Measurements from ENCODE around the gene MRC2. TPM values are rescaled to one million over a fixed set of nuclear protein-coding genes. Genes with fewer than 3 reads are reported as not detected.
"Not testable (repeated sequence)": the region's sequence is repeated elsewhere in the genome, so short reads cannot be mapped to it uniquely, and the experiment has no call there.

MRC2 gene
- total RNA-seq, 4 donors from 2014 or later: 18.8 to 53.0 (median 20.6) TPM

DNA sequence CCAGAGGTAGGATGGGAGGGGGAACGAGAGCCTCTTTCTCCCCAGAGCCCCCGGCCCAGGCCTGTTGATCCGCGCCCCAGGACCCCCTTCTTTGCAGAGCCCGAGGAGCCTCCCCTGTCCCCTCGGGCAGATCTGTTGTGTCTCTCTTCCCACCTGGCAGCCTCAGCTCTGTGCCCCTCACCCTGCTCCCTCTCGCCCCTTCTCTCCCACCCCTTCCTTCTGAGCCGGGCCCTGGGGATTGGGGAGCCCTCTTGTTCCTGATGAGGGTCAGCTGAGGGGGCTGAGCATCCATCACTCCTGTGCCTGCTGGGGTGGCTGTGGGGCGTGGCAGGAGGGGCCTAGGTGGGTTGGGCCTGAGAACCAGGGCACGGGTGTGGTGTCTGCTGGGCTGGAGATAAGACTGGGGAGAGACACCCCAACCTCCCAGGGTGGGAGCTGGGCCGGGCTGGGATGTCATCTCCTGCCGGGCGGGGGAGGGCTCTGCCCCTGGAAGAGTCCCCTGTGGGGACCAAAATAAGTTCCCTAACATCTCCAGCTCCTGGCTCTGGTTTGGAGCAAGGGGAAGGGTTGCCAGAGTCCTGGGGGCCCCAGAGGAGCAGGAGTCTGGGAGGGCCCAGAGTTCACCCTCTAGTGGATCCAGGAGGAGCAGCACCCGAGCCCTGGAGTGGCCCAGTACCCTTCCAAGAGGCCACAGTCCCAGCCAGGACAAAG, 65.4 kb downstream of the MRC2 start:
- no peak for TF ChIP-seq POLR2A (IDR thresholded peaks at IDR 0.05)
- TF ChIP-seq, protein P1, sequence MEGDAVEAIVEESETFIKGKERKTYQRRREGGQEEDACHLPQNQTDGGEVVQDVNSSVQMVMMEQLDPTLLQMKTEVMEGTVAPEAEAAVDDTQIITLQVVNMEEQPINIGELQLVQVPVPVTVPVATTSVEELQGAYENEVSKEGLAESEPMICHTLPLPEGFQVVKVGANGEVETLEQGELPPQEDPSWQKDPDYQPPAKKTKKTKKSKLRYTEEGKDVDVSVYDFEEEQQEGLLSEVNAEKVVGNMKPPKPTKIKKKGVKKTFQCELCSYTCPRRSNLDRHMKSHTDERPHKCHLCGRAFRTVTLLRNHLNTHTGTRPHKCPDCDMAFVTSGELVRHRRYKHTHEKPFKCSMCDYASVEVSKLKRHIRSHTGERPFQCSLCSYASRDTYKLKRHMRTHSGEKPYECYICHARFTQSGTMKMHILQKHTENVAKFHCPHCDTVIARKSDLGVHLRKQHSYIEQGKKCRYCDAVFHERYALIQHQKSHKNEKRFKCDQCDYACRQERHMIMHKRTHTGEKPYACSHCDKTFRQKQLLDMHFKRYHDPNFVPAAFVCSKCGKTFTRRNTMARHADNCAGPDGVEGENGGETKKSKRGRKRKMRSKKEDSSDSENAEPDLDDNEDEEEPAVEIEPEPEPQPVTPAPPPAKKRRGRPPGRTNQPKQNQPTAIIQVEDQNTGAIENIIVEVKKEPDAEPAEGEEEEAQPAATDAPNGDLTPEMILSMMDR (IDR thresholded peaks at IDR 0.05): no peak
- H3K4me3 ChIP-seq (ENCODE audit: low read depth, poor library complexity, severe bottlenecking): no peak overlapping the region
- no peak for DNase-seq (ENCODE audit: low spot score in 2 of 2)
- intact Hi-C loops (cut with DNase I; ENCODE audit: low total_unique reads): no loop called here
- 66 to 76% methylated on average over 13 to 14 of the region's 14 CpGs for WGBS, 2 donors

DNA sequence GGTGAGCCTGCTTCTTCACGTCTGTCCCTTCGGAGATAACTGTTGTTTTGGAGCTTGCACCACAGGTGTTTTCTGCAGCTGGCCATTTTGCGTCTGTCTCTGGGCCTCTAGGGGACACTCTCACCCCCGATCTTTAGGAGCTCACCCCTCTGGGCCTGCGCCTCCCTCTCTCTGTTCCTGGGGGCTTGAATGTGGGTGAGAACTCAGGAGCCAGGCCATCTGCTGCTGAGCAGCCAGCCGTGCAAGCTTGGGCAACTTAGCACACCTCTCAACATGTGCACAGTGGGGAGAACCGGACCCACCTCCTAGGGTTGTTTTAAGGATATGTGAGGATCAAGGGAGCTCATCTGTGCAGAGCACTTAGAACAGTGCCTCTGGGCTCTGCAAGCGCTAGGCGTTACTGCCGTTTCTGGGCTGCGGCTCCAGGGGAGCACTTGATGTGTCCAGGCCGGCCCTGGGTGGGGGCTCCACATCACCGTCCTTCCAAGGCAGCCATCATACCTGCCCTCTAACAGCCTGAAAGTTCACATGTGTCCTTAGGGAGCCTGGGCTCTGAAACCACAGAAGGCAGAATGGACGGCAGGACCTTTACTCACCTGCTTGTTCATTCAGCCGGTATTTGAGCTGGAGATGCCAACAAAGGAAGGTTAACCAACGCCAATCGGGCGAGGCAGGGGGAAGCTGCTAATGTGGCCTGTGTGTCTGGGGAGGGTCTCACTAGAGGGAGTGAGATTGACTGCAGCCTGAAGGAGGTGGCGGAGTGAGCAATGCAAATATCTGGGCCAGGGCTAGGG, 66.3 kb downstream of the MRC2 start:
- TF ChIP-seq POLR2A (IDR thresholded peaks at IDR 0.05): no peak
- TF ChIP-seq, protein P1 (IDR thresholded peaks at IDR 0.05): no peak
- WGBS, 2 donors: 44 to 55% methylated on average over 13 of the region's 19 CpGs
- H3K4me3 ChIP-seq (ENCODE audit: low read depth, poor library complexity, severe bottlenecking): no peak overlapping the region
- intact Hi-C loops (cut with DNase I; ENCODE audit: low total_unique reads): no loop called here
- DNase-seq (ENCODE audit: low spot score in 2 of 2): no peak

DNA sequence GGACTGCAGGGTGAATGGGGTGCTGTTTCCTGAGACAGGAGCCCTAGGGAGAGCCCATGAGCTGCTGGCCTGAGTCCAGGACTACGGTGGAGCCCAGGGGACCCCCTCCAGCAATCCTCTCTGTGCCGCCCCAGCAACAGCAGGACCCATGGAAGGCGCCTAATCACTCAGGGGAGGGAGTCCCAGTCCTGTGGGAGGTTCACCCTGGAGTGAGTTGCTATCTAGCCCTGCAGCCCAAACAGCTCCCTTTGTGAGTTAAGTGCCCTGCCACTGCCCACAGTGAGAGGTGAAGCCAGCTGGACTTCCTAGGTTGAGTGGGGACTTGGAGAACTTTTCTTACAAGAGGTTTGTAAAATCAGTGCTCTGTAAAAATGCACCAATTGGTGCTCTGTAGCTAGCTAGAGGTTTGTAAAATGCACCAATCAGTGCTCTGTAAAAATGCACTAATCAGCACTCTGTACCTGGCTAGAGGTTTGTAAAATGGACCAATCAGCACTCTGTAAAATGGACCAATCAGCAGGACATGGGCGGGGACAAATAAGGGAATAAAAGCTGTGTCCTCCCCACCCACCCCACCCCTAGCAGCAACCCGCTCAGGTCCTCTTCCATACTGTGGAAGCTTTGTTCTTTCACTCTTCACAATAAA, 67.7 kb downstream of the MRC2 start:
- DNase-seq (ENCODE audit: low spot score in 2 of 2); intact Hi-C loops (cut with DNase I; ENCODE audit: low total_unique reads); H3K4me3 ChIP-seq (ENCODE audit: low read depth, poor library complexity, severe bottlenecking): not testable (repeated sequence)
- WGBS, 2 donors: 79% methylated on average over 5 of the region's 5 CpGs

DNA sequence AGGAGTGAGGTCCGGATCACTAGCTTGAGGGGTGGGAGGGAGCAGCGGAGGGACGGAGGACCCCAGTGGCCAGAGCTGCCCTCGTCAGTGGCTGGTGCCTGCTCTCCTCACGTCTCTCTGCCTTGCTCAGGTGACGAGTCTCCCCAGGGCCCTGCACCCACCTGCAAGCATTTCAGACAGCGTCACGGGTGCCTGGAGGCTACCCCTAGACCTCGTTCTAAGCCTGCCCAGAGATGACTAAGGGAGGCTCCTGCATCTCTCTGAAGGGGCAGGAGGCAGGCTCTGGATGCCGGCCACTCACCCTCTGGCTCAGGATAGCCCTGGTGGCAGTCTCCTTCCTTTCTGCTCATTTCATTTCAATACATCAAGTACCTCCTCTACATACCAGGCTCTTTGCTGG, 68.8 kb downstream of the MRC2 start:
- no peak for DNase-seq (ENCODE audit: low spot score in 2 of 2)
- H3K4me3 ChIP-seq (ENCODE audit: low read depth, poor library complexity, severe bottlenecking): no peak overlapping the region
- intact Hi-C loops (cut with DNase I; ENCODE audit: low total_unique reads): no loop called here
- TF ChIP-seq POLR2A (IDR thresholded peaks at IDR 0.05): no peak
- TF ChIP-seq, protein P1 (IDR thresholded peaks at IDR 0.05): no peak
- 68 to 75% methylated on average over 10 of the region's 10 CpGs for WGBS, 2 donors

DNA sequence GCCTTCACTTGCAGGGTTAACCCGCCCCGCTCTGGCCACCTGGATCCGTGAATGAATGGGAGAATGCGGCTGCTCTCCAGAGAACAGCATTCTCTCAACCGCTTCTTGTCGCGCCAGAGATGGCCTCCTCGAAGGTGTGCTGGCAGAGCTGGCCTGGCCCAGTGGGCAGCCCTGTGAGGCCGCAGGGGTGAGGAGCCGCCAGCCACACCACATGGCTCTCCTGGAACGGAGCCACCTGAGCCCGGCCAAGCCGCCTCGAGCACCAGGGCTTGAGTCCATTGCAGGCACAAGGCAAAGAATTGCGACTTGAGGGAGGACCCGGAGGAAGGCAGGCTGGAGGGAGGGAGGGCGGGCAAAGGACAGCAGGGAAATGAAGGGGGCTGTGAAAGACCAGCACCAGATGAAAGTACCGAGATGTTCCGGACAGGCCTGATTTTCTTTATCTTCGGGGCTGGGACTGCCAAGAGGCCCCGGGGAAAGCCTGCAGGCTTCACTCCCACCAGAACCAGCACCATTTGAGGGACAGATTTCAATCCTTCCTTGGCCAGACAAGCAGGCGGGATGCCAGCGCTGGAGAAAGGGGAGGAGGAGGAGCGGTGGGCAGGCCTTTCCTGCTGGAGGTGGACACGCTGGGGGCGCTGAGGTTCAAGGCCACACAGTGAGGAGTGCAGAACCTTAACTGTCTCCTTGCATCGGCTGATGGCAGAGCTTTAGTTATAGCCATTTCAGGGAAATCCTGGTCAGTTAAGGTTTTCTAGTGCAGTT, 69.4 kb downstream of the MRC2 start:
- H3K4me3 ChIP-seq (ENCODE audit: low read depth, poor library complexity, severe bottlenecking): no peak overlapping the region
- intact Hi-C loops (cut with DNase I; ENCODE audit: low total_unique reads): no loop called here
- 67 to 72% methylated on average over 23 to 27 of the region's 27 CpGs for WGBS, 2 donors
- TF ChIP-seq, protein P1 (IDR thresholded peaks at IDR 0.05): no peak
- TF ChIP-seq POLR2A (IDR thresholded peaks at IDR 0.05): no peak
- no peak for DNase-seq (ENCODE audit: low spot score in 2 of 2)

DNA sequence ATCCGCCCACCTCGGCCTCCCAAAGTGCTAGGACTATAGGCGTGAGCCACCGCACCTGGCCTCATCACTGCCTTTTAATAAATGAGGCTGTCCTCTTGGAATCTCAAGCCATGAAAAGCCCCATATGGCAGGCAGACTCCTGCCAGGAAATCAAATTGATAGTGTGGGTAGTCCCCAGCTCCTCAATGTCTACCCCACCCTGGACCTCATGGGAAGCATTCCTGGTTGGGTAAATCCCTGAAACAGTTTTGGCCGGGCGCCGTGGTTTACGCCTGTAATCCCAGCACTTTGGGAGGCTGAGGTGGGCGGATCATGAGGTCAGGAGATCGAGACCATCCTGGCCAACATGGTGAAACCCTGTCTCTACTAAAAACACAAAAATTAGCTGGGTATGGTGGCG, 71.0 kb downstream of the MRC2 start:
- H3K4me3 ChIP-seq (ENCODE audit: low read depth, poor library complexity, severe bottlenecking); DNase-seq (ENCODE audit: low spot score in 2 of 2); intact Hi-C loops (cut with DNase I; ENCODE audit: low total_unique reads): not testable (repeated sequence)
- 77 to 84% methylated on average over 11 of the region's 11 CpGs for WGBS, 2 donors
